Heart left ventricle (tissue), 13 donors: Measurements from ENCODE around the gene RIMS4.

Source experiments
- CTCF ChIP-seq, 12 donors: fragments of 200-600 bp; sonication (generic) in 4 of 12; IDR thresholded peaks; one replicate each; pipeline versions ENCODE4 v1.5.0 to v1.8.0; 2018 to 2022; ENCODE audit warnings: antibody characterized with exemption in 12 of 12, mild to moderate bottlenecking in 5 of 12
- POLR2A ChIP-seq, 2 donors: fragments of 450-650 bp; IDR thresholded peaks; one replicate each; pipeline ENCODE4 v1.6.1; 2017; ENCODE audit warnings: antibody characterized with exemption in 2 of 2, mild to moderate bottlenecking in 2 of 2, moderate library complexity in 2 of 2
- donor health status: ischemic (EF 13 %, LVEDD 7.1; RV severe dilation, severe dysfunction).
- donor health status: DM: no; HTN: yes; CAD: no.
- donor health status: DM: no; HTN: no; CAD: no.
- donor health status: ischemic (EF 25% LVEDD 6.9; RV normal size, moderate dysfunction).
- donor health status: ischemic (EF 25% LVEDD 5.7; RV mildly dilated, moderate dysfunction).
- donor health status: ischemic (EF 35%, LVEDD 5.7; RV mildly dilated, moderate dysfunction).
- donor health status: nonischemic (EF 11% LVEDD 7.7; RV severe dilation, severe dysfunction).
- donor health status: DM: yes; HTN: yes; CAD: no.
- donor health status: PGD.
- donor health status: ischemic (EF 29% LVEDD 5.4; RV normal size, mild dysfunction).
- donor health status: nonischemic (EF 23%, LVEDD 6.1; RV moderate dilation, normal function).

DNA sequence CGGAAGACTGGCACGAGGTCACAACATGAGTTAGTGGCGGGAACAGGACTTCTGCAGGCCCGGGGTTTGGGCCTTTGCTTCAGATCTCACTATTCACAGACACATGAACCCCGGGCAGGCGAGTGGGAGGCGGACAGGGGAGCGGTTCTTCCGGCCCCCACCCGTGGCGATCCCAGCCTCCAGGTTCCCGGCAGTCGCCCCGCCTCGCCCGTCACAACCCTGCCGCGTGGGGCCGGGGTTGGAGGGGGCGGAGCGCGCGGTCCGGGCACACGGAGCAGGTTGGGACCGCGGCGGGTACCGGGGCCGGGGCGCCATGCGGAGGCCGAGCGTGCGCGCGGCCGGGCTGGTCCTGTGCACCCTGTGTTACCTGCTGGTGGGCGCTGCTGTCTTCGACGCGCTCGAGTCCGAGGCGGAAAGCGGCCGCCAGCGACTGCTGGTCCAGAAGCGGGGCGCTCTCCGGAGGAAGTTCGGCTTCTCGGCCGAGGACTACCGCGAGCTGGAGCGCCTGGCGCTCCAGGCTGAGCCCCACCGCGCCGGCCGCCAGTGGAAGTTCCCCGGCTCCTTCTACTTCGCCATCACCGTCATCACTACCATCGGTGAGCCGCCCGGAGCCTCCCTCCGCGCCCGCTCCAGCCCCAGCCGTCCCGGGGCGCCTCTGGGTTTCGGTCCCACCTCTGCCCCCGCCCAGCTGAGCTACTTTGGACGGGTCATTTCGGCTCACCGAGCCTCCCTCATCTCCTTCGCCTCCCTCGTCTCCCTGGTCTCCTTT is 64.6 kb downstream of the RIMS4 start, which contains the start of gene KCNK15:
- no peak for TF ChIP-seq CTCF (IDR thresholded peaks at IDR 0.05)
- TF ChIP-seq POLR2A (IDR thresholded peaks at IDR 0.05), result no peak
